Endodermal cell (in vitro differentiated cells): Measurements from ENCODE around the gene EWSR1. TPM values are rescaled to one million over a fixed set of nuclear protein-coding genes. Genes with fewer than 3 reads are reported as not detected.

Experiments
- DNase-seq: peaks from one replicate; pipeline ENCODE4 v3.0.0-alpha.2; 2017
- H3K27ac ChIP-seq: 2 replicates; pipeline ENCODE4 v1.5.1; 2013; ENCODE audit warnings: mild to moderate bottlenecking, low read depth, low read length, moderate library complexity
- H3K27me3 ChIP-seq: 2 replicates; pipeline ENCODE4 v1.6.1; 2013; ENCODE audit warnings: mild to moderate bottlenecking, low read length, moderate library complexity; ENCODE audit not compliant: insufficient read depth, control insufficient read depth, poor library complexity, severe bottlenecking
- H3K36me3 ChIP-seq: 2 replicates; pipeline ENCODE4 v1.7.0; 2013; ENCODE audit warnings: mild to moderate bottlenecking, low read length, moderate library complexity; ENCODE audit not compliant: control insufficient read depth, insufficient read depth
- H3K4me1 ChIP-seq: one replicate; pipeline ENCODE4 v1.7.0; 2013; ENCODE audit warnings: low read length; ENCODE audit not compliant: control insufficient read depth, insufficient read depth
- H3K4me3 ChIP-seq: 2 replicates; pipeline ENCODE4 v1.5.1; 2013; ENCODE audit warnings: mild to moderate bottlenecking, low read length, moderate library complexity
- H3K9ac ChIP-seq: 2 replicates; pipeline ENCODE4 v1.6.1; 2013; ENCODE audit warnings: mild to moderate bottlenecking, low read length, moderate library complexity; ENCODE audit not compliant: poor library complexity, severe bottlenecking; ENCODE audit errors: extremely low read depth
- H3K9me3 ChIP-seq: 2 replicates; pipeline ENCODE4 v1.6.1; 2013; ENCODE audit warnings: mild to moderate bottlenecking, low read length, moderate library complexity; ENCODE audit not compliant: control insufficient read depth
- H3K27ac Mint-ChIP-seq: 2 replicates; pipeline ENCODE4 v1.8.0; 2020; ENCODE audit warnings: mixed read lengths
- H3K27me3 Mint-ChIP-seq: 2 replicates; pipeline ENCODE4 v1.8.0; 2021; ENCODE audit warnings: mild to moderate bottlenecking, mixed read lengths; ENCODE audit not compliant: insufficient read depth
- H3K36me3 Mint-ChIP-seq: 2 replicates; pipeline ENCODE4 v1.8.0; 2020; ENCODE audit warnings: low read depth, mixed read lengths
- H3K4me1 Mint-ChIP-seq: 2 replicates; pipeline ENCODE4 v1.8.0; 2020; ENCODE audit warnings: mixed read lengths
- H3K4me3 Mint-ChIP-seq: 2 replicates; pipeline ENCODE4 v1.8.0; 2020; ENCODE audit warnings: mild to moderate bottlenecking, moderate library complexity, mixed read lengths
- H3K9me3 Mint-ChIP-seq: 2 replicates; pipeline ENCODE4 v1.8.0; 2020; ENCODE audit warnings: mild to moderate bottlenecking, mixed read lengths
- CTCF ChIP-seq: fragments of 200-600 bp; sonication (generic); conservative IDR thresholded peaks from 2 replicates; pipeline ENCODE4 v1.5.0; 2021; ENCODE audit warnings: antibody characterized with exemption, mild to moderate bottlenecking
- WGBS, 2 experiments: methylation state at CpG; one replicate each; pipeline versions ENCODE4 v1.1.5 to v1.1.7; 2013; ENCODE audit warnings: missing lambda C conversion rate in 2 of 2, mixed read lengths in 1 of 2; ENCODE audit not compliant: insufficient coverage in 1 of 2, insufficient read length in 1 of 2; 5-methylcytosine and 5-hydroxymethylcytosine counted together
- total RNA-seq, 2 donors: library from RNA; stranded (reverse); fragmentation: NEBNext Ultra II Directional in 1 of 2; extraction: Animal tissue kit (Norgen Biotek cat#: 25700) in 1 of 2; gene quantifications; 2 replicates in 1 of 2; 3 replicates in 1 of 2; pipeline ENCODE4 v1.2.1, GENCODE V29; 2021

EWSR1 gene
- total RNA-seq, 2 donors from 2014 or later: 295 to 352 TPM

- Mint-ChIP-seq H3K9me3 (no peaks in the 10 kb centered on the region), H3K36me3 (peaks cover 49% of the 10 kb centered on the region), H3K4me3 (peak overlapping the region; percentile 99), H3K27ac (peak overlapping the region; percentile 100), H3K27me3 (peaks cover 2% of the 10 kb centered on the region), H3K4me1 (peaks cover 35% of the 10 kb centered on the region)
- Histone ChIP-seq H3K9me3 (no peaks in the 10 kb centered on the region), H3K9ac (peak overlapping the region; percentile 100), H3K36me3 (peaks cover 55% of the 10 kb centered on the region), H3K27me3 (no peaks in the 10 kb centered on the region), H3K4me3 (peak overlapping the region; percentile 99), H3K27ac (peak overlapping the region; percentile 100), H3K4me1 (peaks cover 16% of the 10 kb centered on the region)
- TF ChIP-seq CTCF: peak; percentile 13
- no peak for DNase-seq
- WGBS, 2 experiments: 0 to 1% methylated on average over 18 to 32 of the region's 32 CpGs
Measured at GRCh38 chr22:29267462-29267857, 608 bp upstream of the EWSR1 start.

- H3K36me3 ChIP-seq: peaks cover 67% of the 10 kb centered on the region
- Mint-ChIP-seq H3K27ac (peak overlapping the region; percentile 100), H3K27me3 (peaks cover 2% of the 10 kb centered on the region), H3K4me3 (peak overlapping the region; percentile 99), H3K9me3 (no peaks in the 10 kb centered on the region), H3K4me1 (peaks cover 44% of the 10 kb centered on the region), H3K36me3 (peaks cover 60% of the 10 kb centered on the region)
- peak overlapping the region; percentile 99 for H3K4me3 ChIP-seq
- no peaks in the 10 kb centered on the region for H3K27me3 ChIP-seq
- peak overlapping the region; percentile 100 for H3K27ac ChIP-seq
- peak overlapping the region; percentile 100 for H3K9ac ChIP-seq
- peaks cover 16% of the 10 kb centered on the region for H3K4me1 ChIP-seq
- peak; percentile 79 for DNase-seq
- no peak for TF ChIP-seq CTCF
- H3K9me3 ChIP-seq: no peaks in the 10 kb centered on the region
- 0% methylated on average over 17 to 51 of the region's 51 CpGs for WGBS, 2 experiments
Measured at GRCh38 chr22:29268511-29269229, 602 bp downstream of the EWSR1 start.

DNA sequence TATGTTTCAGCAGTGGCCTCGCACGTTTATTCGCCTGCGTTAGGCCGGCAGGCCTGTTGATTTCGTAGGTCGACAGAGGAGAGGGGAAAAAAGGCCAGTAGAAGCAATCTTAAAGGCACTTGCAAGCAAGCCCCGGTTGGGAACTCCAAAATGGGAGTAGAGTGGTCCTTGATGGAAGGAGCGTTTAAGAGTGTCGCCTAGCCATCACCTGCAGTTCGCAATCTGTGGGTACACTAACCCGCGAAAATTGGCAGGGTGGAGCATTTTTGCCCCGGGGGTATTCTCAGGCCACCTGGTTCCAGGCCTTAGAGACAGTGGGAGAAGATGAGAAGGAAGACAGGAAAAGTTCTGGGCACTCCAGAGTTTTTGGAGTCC lies 1.1 kb downstream of the EWSR1 start:
- peaks cover 44% of the 10 kb centered on the region for H3K4me1 Mint-ChIP-seq
- peak overlapping the region; percentile 99 for H3K4me3 Mint-ChIP-seq
- Histone ChIP-seq H3K27me3 (no peaks in the 10 kb centered on the region), H3K27ac (peak overlapping the region; percentile 100), H3K4me1 (peaks cover 16% of the 10 kb centered on the region), H3K4me3 (peak overlapping the region; percentile 99), H3K9ac (peak overlapping the region; percentile 100), H3K9me3 (no peaks in the 10 kb centered on the region), H3K36me3 (peaks cover 67% of the 10 kb centered on the region)
- peaks cover 64% of the 10 kb centered on the region for H3K36me3 Mint-ChIP-seq
- peak overlapping the region; percentile 98 for H3K27ac Mint-ChIP-seq
- WGBS, 2 experiments: 1% methylated on average over 14 of the region's 14 CpGs
- H3K9me3 Mint-ChIP-seq: no peaks in the 10 kb centered on the region
- TF ChIP-seq CTCF: no peak
- no peak for DNase-seq
- peaks cover 2% of the 10 kb centered on the region for H3K27me3 Mint-ChIP-seq
